DND-41 (cell line): ENCODE measurements around the gene VCP.

Experiments
- ATAC-seq: fragments of 200-7000 bp; cut with Tn5 transposase; 3 replicates; pipeline ENCODE4 v1.9.1; 2021; ENCODE audit warnings: low read depth; ENCODE audit not compliant: insufficient read depth
- DNase-seq: peaks from one replicate; pipeline ENCODE4 v3.0.0-alpha.2; 2020
- H2AFZ ChIP-seq: 2 replicates; pipeline ENCODE4 v1.6.0; 2012; ENCODE audit warnings: low read depth, low read length
- H3K27ac ChIP-seq: 2 replicates; pipeline ENCODE4 v1.5.1; 2012; ENCODE audit warnings: low read length, inconsistent platforms
- H3K27me3 ChIP-seq: fragments of 200-600 bp; sonication (generic); 2 replicates; pipeline ENCODE4 v1.6.0; 2012; ENCODE audit warnings: low read length, mild to moderate bottlenecking, inconsistent platforms; ENCODE audit not compliant: insufficient read depth, poor library complexity
- H3K36me3 ChIP-seq: 2 replicates; pipeline ENCODE4 v1.5.1; 2012; ENCODE audit warnings: low read length, inconsistent platforms; ENCODE audit not compliant: insufficient read depth
- H3K4me1 ChIP-seq: 2 replicates; pipeline ENCODE4 v1.5.1; 2012; ENCODE audit warnings: mild to moderate bottlenecking, low read length; ENCODE audit not compliant: insufficient read depth
- H3K4me2 ChIP-seq: 2 replicates; pipeline ENCODE4 v1.6.0; 2012; ENCODE audit warnings: mild to moderate bottlenecking, moderate library complexity, low read length, inconsistent platforms; ENCODE audit not compliant: insufficient read depth
- H3K4me3 ChIP-seq, 2 experiments: fragments of 200-600 bp in 1 of 2; shearing (Covaris generic) in 1 of 2; 2 replicates each; pipeline ENCODE4 v1.5.1; 2012 to 2016; ENCODE audit warnings: inconsistent platforms in 2 of 2, low read length in 2 of 2, mild to moderate bottlenecking in 2 of 2, low read depth in 1 of 2, moderate library complexity in 1 of 2
- H3K79me2 ChIP-seq: 2 replicates; pipeline ENCODE4 v1.6.0; 2012; ENCODE audit warnings: low read length, inconsistent platforms; ENCODE audit not compliant: insufficient read depth
- H3K9ac ChIP-seq: 2 replicates; pipeline ENCODE4 v1.6.0; 2012; ENCODE audit warnings: low read depth, mild to moderate bottlenecking, inconsistent platforms, low read length, moderate library complexity
- H3K9me3 ChIP-seq: 2 replicates; pipeline ENCODE4 v1.5.1; 2012; ENCODE audit warnings: low read length, moderate library complexity, mild to moderate bottlenecking, inconsistent platforms; ENCODE audit not compliant: insufficient read depth, severe bottlenecking
- H4K20me1 ChIP-seq: 2 replicates; pipeline ENCODE4 v1.6.0; 2012; ENCODE audit warnings: low read length; ENCODE audit not compliant: insufficient read depth
- CTCF ChIP-seq: IDR thresholded peaks from 2 replicates; pipeline ENCODE4 v1.5.1; 2012; ENCODE audit warnings: borderline replicate concordance, low read length, moderate library complexity, mild to moderate bottlenecking; ENCODE audit not compliant: poor library complexity, severe bottlenecking; ENCODE audit errors: extremely low read depth
- EZH2 ChIP-seq: IDR thresholded peaks from 3 replicates; pipeline ENCODE4 v1.6.1; 2012; ENCODE audit warnings: borderline replicate concordance, low read depth, mild to moderate bottlenecking, moderate library complexity, low read length, inconsistent platforms; ENCODE audit not compliant: severe bottlenecking

Gene VCP

DNA sequence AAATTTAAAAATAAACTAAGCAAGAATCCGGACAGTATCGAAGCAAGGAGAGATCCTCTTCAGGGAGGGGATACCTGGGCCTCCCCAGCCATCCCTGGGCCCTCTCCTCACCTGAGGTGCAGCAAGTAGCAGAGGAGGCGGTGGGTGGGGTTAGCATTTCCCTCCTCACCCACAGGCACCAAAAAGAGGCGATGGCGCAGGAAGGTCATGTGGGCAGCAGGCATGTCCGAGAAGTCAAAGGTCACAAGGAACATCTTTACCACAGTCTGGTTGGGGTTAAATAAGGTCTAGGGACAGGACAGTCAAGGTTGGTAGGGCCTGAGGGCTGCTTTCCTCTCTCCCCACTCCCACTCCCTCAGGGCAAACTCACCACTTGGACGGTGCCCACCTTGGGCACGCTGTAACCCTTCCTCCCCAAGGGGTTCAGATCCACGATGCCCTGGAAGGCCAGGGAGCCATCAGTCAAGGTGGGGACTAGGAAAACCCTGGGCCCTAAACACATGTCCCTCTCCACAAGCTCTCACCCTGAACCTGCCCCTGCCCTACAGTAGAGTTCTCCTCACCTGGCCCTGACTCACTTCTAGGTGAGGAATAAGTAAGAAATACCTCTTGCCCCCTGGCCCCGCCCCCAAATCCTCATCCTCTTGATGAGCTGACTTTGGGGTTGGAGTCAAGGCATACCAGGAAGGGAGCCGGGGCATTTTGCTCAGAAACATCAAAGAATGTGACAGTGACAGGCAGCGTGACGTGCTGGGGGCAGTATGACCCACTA lies 33.3 kb upstream of the VCP start:
- Histone ChIP-seq H3K9ac (no peak overlapping the region), H3K4me1 (peaks cover 33% of the 10 kb centered on the region), H4K20me1 (no peaks in the 10 kb centered on the region), H3K4me2 (no peak overlapping the region), H3K4me3 (no peak overlapping the region), H3K79me2 (peaks cover 15% of the 10 kb centered on the region), H3K27ac (no peak overlapping the region), H3K36me3 (peaks cover 11% of the 10 kb centered on the region), H2AFZ (no peak overlapping the region), H3K9me3 (no peaks in the 10 kb centered on the region), H3K27me3 (no peaks in the 10 kb centered on the region)
- TF ChIP-seq CTCF, result no peak
- DNase-seq (no peak), ATAC-seq (no peak)

DNA sequence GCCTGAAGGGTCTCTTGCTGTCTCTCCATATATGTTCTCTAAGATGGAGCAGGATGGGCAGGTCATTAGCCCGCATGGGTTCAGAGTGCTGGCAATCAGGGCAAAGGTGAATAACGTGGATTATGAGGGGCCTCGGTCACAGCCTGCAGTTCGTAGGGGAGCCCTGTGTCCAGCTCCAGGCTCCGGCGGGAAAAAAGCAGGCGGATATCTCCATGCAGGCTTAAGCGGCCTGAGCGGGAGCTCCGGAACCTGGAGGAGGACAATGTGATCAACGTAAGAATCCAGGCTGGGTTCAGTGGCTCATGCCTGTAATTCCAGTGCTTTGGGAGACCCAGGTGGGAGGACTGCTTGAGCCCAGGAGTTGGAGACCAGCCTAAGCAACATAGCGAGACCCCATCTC lies 32.7 kb upstream of the VCP start:
- Histone ChIP-seq H3K4me1 (peaks cover 28% of the 10 kb centered on the region), H3K9me3 (no peaks in the 10 kb centered on the region), H3K27me3 (no peaks in the 10 kb centered on the region), H3K79me2 (peaks cover 15% of the 10 kb centered on the region), H3K9ac (no peak overlapping the region), H2AFZ (no peak overlapping the region), H3K27ac (no peak overlapping the region), H3K4me2 (no peak overlapping the region), H3K36me3 (peaks cover 17% of the 10 kb centered on the region), H4K20me1 (no peaks in the 10 kb centered on the region), H3K4me3 (no peak overlapping the region)
- no peak for ATAC-seq
- DNase-seq, result no peak
- no peak for TF ChIP-seq EZH2
- TF ChIP-seq CTCF, result no peak

- no peak for TF ChIP-seq CTCF
- TF ChIP-seq EZH2, result no peak
- H4K20me1 ChIP-seq, result no peaks in the 10 kb centered on the region
- H3K4me1 ChIP-seq, result peaks cover 28% of the 10 kb centered on the region
- ATAC-seq (no peak), DNase-seq (no peak)
- H3K4me3 ChIP-seq, result no peak overlapping the region
- H3K4me2 ChIP-seq, result no peak overlapping the region
- no peaks in the 10 kb centered on the region for H3K9me3 ChIP-seq
- H3K9ac ChIP-seq, result no peak overlapping the region
- no peak overlapping the region for H2AFZ ChIP-seq
- H3K36me3 ChIP-seq, result peaks cover 21% of the 10 kb centered on the region
- H3K79me2 ChIP-seq, result peaks cover 15% of the 10 kb centered on the region
- no peaks in the 10 kb centered on the region for H3K27me3 ChIP-seq
- H3K27ac ChIP-seq, result no peak overlapping the region
Observed at GRCh38 chr9:35104586-35104985, 32.2 kb upstream of the VCP start.
